Panc1 (cell line): ENCODE measurements around the gene INPPL1. TPM values are rescaled to one million over a fixed set of nuclear protein-coding genes. Genes with fewer than 3 reads are reported as not detected.

ENCODE experiments used
- ATAC-seq: fragments of 200-7000 bp; cut with Tn5 transposase; 2 replicates; pipeline ENCODE4 v1.9.1; 2020; ENCODE audit warnings: mild to moderate bottlenecking, moderate library complexity
- BruUV-seq: library from RNA; stranded (reverse); fragments of 400-500 nt; replicated peaks from 2 replicates; lab custom pipeline; 2021; lab: Mats Ljungman, UMichigan
- CTCF ChIA-PET: fragments of 300-600 bp; sonication (Branson Sonifier 250); formaldehyde crosslinking; loops from one replicate; lab custom pipeline; 2022; ENCODE audit warnings: antibody characterized with exemption; lab: Charles Lee
- POLR2A ChIA-PET: fragments of 300-600 bp; sonication (Branson Sonifier 250); formaldehyde crosslinking; loops from one replicate; lab custom pipeline; 2022; ENCODE audit warnings: antibody characterized with exemption; lab: Charles Lee
- DNase-seq: peaks from one replicate; pipeline ENCODE4 v3.0.0-alpha.2; 2010; ENCODE audit warnings: low read depth, low spot score
- H3K27ac ChIP-seq: 2 replicates; pipeline ENCODE4 v1.5.1; 2011; ENCODE audit warnings: mild to moderate bottlenecking, low read length, inconsistent platforms
- H3K27me3 ChIP-seq: fragments of 200-500 bp; sonication (Bioruptor generic); 2 replicates; pipeline ENCODE4 v1.6.0; 2014; ENCODE audit warnings: low read length, inconsistent platforms; ENCODE audit not compliant: control insufficient read depth, insufficient read depth
- H3K36me3 ChIP-seq: fragments of 200-500 bp; sonication (Bioruptor generic); 2 replicates; pipeline ENCODE4 v1.5.1; 2014; ENCODE audit warnings: inconsistent platforms, mild to moderate bottlenecking, low read length, moderate library complexity; ENCODE audit not compliant: control insufficient read depth, insufficient read depth
- H3K4me1 ChIP-seq: 2 replicates; pipeline ENCODE4 v1.5.1; 2011; ENCODE audit warnings: inconsistent platforms, mild to moderate bottlenecking, low read length, moderate library complexity; ENCODE audit not compliant: control insufficient read depth, insufficient read depth
- H3K4me3 ChIP-seq, 2 experiments: 2 replicates each; pipeline ENCODE4 v1.5.1; 2011 to 2012; ENCODE audit warnings: low read depth in 2 of 2, low read length in 2 of 2, mild to moderate bottlenecking in 2 of 2, inconsistent platforms in 1 of 2, moderate library complexity in 1 of 2
- H3K9me3 ChIP-seq: fragments of 200-500 bp; sonication (Bioruptor generic); 2 replicates; pipeline ENCODE4 v1.5.1; 2014; ENCODE audit warnings: low read depth, mild to moderate bottlenecking, inconsistent platforms, low read length, moderate library complexity; ENCODE audit not compliant: control insufficient read depth, insufficient read depth
- POLR2AphosphoS5 ChIP-seq: IDR thresholded peaks from 2 replicates; pipeline ENCODE4 v1.6.1; 2012; ENCODE audit warnings: mild to moderate bottlenecking, low read depth, low read length, moderate library complexity
- SIN3A ChIP-seq: IDR thresholded peaks from 2 replicates; pipeline ENCODE4 v1.6.1; 2012; ENCODE audit warnings: low read depth, mild to moderate bottlenecking, low read length, moderate library complexity, borderline replicate concordance; ENCODE audit not compliant: insufficient read depth
- TCF7L2 ChIP-seq: IDR thresholded peaks from 2 replicates; pipeline ENCODE4 v1.6.1; 2011; ENCODE audit warnings: mild to moderate bottlenecking, low read depth, low read length, inconsistent platforms
- in situ Hi-C: cut with HindIII; loops from 2 replicates; pipeline ENCODE4 v1.10.0; 2016; ENCODE audit warnings: low sequenced_read_pairs, low pct_unique_long_range_greater_than_20kb
- intact Hi-C: fragments of 100-400 bp; cut with micrococcal nuclease; formaldehyde crosslinking; loops from one replicate; pipeline ENCODE4 v1.10.0; 2022; ENCODE audit not compliant: unreplicated experiment
- total RNA-seq: library from RNA; stranded (reverse); gene quantifications from one replicate; pipeline ENCODE4 v1.2.1, GENCODE V29; 2021; ENCODE audit not compliant: unreplicated experiment
- TF ChIP-seq, protein P1 (sequence below): fragments of 450-650 bp; IDR thresholded peaks from 2 replicates; pipeline ENCODE4 v1.5.1; 2017; ENCODE audit warnings: mild to moderate bottlenecking
- TF ChIP-seq, protein P2 (sequence below), 2 experiments: IDR thresholded peaks; 2 replicates each; pipeline ENCODE4 v1.6.1; 2011 to 2012; ENCODE audit warnings: low read depth in 2 of 2, control low read depth in 1 of 2, low read length in 1 of 2, mild to moderate bottlenecking in 1 of 2, moderate library complexity in 1 of 2; ENCODE audit not compliant: insufficient read depth in 1 of 2

INPPL1 gene
- total RNA-seq, 1 experiment from 2014 or later: 298 TPM

DNA sequence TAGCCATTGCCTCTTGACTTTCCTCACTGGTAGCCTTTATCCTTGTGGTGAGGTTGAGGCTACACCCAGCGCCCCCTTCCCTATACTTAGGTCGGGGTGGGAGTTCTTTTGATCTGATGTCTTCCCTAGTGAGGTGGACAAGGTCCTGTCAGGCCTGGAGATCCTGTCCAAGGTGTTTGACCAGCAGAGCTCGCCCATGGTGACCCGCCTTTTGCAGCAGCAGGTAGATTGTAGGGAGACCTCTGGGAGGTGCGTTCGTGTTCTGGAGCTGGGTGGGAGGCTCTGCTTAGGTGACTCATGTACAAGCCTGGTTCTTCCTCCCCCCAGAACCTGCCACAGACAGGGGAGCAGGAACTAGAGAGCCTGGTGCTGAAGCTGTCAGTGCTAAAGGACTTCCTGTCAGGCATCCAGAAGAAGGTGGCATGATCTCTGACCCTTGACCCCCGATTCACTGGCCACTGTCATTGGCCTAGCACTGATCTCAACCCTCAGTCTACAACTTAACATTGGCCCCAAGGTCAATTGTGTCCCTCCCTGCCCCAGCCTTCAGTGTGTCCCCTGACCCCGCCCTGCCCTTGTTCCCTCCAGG, 4.9 kb downstream of the INPPL1 start:
- Histone ChIP-seq H3K27ac (no peak overlapping the region), H3K9me3 (no peaks in the 10 kb centered on the region), H3K4me1 (peaks cover 11% of the 10 kb centered on the region), H3K36me3 (peaks cover 14% of the 10 kb centered on the region), H3K27me3 (no peaks in the 10 kb centered on the region), H3K4me3 (no peak overlapping the region)
- CTCF ChIA-PET: no interaction called here
- no TSS peak for BruUV-seq
- in situ Hi-C loops (no loop called here), intact Hi-C loops (no loop called here)
- POLR2A ChIA-PET: interaction anchor here (0.6 kb wide), 1 partner anchor 40 kb away, joined by 3 read pairs; no protein-coding TSS in a partner anchor
- TF ChIP-seq, protein P1, sequence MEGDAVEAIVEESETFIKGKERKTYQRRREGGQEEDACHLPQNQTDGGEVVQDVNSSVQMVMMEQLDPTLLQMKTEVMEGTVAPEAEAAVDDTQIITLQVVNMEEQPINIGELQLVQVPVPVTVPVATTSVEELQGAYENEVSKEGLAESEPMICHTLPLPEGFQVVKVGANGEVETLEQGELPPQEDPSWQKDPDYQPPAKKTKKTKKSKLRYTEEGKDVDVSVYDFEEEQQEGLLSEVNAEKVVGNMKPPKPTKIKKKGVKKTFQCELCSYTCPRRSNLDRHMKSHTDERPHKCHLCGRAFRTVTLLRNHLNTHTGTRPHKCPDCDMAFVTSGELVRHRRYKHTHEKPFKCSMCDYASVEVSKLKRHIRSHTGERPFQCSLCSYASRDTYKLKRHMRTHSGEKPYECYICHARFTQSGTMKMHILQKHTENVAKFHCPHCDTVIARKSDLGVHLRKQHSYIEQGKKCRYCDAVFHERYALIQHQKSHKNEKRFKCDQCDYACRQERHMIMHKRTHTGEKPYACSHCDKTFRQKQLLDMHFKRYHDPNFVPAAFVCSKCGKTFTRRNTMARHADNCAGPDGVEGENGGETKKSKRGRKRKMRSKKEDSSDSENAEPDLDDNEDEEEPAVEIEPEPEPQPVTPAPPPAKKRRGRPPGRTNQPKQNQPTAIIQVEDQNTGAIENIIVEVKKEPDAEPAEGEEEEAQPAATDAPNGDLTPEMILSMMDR: no peak
- TF ChIP-seq, protein P2, sequence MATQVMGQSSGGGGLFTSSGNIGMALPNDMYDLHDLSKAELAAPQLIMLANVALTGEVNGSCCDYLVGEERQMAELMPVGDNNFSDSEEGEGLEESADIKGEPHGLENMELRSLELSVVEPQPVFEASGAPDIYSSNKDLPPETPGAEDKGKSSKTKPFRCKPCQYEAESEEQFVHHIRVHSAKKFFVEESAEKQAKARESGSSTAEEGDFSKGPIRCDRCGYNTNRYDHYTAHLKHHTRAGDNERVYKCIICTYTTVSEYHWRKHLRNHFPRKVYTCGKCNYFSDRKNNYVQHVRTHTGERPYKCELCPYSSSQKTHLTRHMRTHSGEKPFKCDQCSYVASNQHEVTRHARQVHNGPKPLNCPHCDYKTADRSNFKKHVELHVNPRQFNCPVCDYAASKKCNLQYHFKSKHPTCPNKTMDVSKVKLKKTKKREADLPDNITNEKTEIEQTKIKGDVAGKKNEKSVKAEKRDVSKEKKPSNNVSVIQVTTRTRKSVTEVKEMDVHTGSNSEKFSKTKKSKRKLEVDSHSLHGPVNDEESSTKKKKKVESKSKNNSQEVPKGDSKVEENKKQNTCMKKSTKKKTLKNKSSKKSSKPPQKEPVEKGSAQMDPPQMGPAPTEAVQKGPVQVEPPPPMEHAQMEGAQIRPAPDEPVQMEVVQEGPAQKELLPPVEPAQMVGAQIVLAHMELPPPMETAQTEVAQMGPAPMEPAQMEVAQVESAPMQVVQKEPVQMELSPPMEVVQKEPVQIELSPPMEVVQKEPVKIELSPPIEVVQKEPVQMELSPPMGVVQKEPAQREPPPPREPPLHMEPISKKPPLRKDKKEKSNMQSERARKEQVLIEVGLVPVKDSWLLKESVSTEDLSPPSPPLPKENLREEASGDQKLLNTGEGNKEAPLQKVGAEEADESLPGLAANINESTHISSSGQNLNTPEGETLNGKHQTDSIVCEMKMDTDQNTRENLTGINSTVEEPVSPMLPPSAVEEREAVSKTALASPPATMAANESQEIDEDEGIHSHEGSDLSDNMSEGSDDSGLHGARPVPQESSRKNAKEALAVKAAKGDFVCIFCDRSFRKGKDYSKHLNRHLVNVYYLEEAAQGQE (IDR thresholded peaks at IDR 0.05; ENCODE audit: insufficient read depth in 1 of 2, low read depth in 2 of 2, low read length in 1 of 2): no peak
- TF ChIP-seq TCF7L2 (no peak), SIN3A (no peak), POLR2AphosphoS5 (no peak)
- ATAC-seq (no peak), DNase-seq (no peak)

DNA sequence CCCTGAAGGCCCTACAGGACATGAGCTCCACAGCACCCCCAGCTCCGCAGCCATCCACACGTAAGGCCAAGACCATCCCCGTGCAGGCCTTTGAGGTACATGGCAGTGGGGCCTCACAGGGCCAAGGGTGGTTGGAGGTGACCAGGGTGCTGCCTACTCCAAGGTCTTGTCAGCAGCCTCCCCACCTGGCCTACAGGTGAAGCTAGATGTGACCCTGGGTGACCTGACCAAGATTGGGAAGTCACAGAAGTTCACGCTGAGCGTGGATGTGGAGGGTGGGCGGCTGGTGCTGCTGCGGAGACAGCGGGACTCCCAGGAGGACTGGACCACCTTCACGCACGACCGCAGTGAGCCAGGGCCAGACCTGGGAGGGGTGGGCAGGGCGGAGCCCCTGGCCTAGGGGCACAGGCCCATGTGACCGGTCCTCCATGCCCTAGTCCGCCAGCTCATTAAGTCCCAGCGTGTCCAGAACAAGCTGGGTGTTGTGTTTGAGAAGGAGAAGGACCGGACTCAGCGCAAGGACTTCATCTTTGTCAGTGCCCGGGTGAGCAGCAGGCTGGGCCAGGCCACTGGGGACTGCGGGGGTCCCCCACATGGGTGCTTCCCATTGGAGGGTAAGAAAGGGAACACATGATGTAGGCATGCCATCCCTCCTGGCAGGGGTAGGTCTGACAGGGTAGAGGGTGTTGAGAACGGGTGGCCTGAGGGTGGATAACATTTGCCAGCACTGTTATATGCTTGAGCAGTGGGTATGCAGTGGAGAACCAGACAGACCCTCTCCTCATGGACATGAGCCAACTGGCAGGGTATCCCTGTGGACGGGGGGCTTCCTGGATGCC, 5.6 kb downstream of the INPPL1 start:
- BruUV-seq: no TSS peak
- POLR2A ChIA-PET: interaction anchor here (0.6 kb wide), 1 partner anchor 41 kb away, joined by 3 read pairs; no protein-coding TSS in a partner anchor
- intact Hi-C loops: no loop called here
- no peak for DNase-seq
- Histone ChIP-seq H3K4me1 (peaks cover 11% of the 10 kb centered on the region), H3K9me3 (no peaks in the 10 kb centered on the region), H3K36me3 (peaks cover 14% of the 10 kb centered on the region), H3K27ac (no peak overlapping the region), H3K4me3 (no peak overlapping the region), H3K27me3 (no peaks in the 10 kb centered on the region)
- TF ChIP-seq, protein P2 (IDR thresholded peaks at IDR 0.05; ENCODE audit: insufficient read depth in 1 of 2, low read depth in 2 of 2, low read length in 1 of 2): no peak
- TF ChIP-seq TCF7L2: no peak
- TF ChIP-seq, protein P1: no peak
- no peak for TF ChIP-seq POLR2AphosphoS5
- no peak for TF ChIP-seq SIN3A
- CTCF ChIA-PET: interaction anchor here (0.5 kb wide), 1 partner anchor 86 kb away, joined by 9 read pairs; no protein-coding TSS in a partner anchor
- no peak for ATAC-seq
- in situ Hi-C loops: no loop called here
